HL-60 (cell line): ENCODE measurements around the gene PRSS35.

ENCODE experiments used
- DNase-seq, 2 experiments: peaks; one replicate each; pipeline ENCODE4 v3.0.0-alpha.2; 2010 to 2020; ENCODE audit warnings: low read depth in 1 of 2, low spot score in 1 of 2
- H3K27ac ChIP-seq: fragments of 250-450 bp; sonication (Bioruptor Pico); replicated peaks from 2 replicates; pipeline ENCODE4 v1.5.1; 2020; ENCODE audit warnings: mild to moderate bottlenecking, moderate library complexity
- H3K27me3 ChIP-seq: fragments of 250-450 bp; sonication (Bioruptor Pico); 2 replicates; pipeline ENCODE4 v1.5.1; 2021; ENCODE audit warnings: mild to moderate bottlenecking, moderate library complexity; ENCODE audit not compliant: insufficient read depth, poor library complexity, severe bottlenecking
- H3K4me3 ChIP-seq: replicated peaks from 2 replicates; pipeline ENCODE4 v1.5.1; 2011; ENCODE audit warnings: mild to moderate bottlenecking, control low read depth, low read length; ENCODE audit not compliant: insufficient read depth
- GABPA ChIP-seq: IDR thresholded peaks from 2 replicates; pipeline ENCODE4 v1.6.1; 2012; ENCODE audit warnings: low read depth
- POLR2AphosphoS5 ChIP-seq: IDR thresholded peaks from 2 replicates; pipeline ENCODE4 v1.6.1; 2012; ENCODE audit warnings: low read depth
- SPI1 ChIP-seq: IDR thresholded peaks from 2 replicates; pipeline ENCODE4 v1.6.1; 2012; ENCODE audit warnings: low read depth, mild to moderate bottlenecking, borderline replicate concordance
- TF ChIP-seq, protein P1 (sequence below): IDR thresholded peaks from one replicate; pipeline ENCODE4 v1.5.1; 2011; ENCODE audit warnings: low read length, control low read depth, inconsistent platforms; ENCODE audit not compliant: insufficient read depth
- TF ChIP-seq, protein P2 (sequence below): IDR thresholded peaks from 2 replicates; pipeline ENCODE4 v1.6.1; 2012; ENCODE audit warnings: low read depth; ENCODE audit not compliant: insufficient replicate concordance

Gene PRSS35

DNA sequence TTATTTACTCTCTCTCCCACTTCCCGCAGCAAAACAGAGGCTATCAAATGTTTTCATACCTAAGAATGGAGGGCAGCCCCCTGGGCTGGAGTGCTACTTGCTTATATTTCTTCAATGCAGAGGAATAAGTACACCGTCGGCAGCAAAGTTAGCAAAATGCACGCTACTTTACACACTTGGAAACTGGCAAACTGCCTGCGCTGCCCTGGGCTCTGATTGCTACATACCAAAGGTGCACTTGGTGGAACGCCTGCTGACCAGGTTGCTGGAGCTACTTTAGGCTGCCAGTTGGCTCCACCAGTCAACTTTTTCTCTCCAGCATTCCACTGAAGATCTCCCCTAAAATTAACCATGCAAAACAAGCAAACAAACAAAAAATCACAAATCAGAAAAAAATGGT, 62.4 kb downstream of the PRSS35 start:
- no peak for TF ChIP-seq GABPA
- TF ChIP-seq POLR2AphosphoS5 = no peak
- TF ChIP-seq, protein P1, sequence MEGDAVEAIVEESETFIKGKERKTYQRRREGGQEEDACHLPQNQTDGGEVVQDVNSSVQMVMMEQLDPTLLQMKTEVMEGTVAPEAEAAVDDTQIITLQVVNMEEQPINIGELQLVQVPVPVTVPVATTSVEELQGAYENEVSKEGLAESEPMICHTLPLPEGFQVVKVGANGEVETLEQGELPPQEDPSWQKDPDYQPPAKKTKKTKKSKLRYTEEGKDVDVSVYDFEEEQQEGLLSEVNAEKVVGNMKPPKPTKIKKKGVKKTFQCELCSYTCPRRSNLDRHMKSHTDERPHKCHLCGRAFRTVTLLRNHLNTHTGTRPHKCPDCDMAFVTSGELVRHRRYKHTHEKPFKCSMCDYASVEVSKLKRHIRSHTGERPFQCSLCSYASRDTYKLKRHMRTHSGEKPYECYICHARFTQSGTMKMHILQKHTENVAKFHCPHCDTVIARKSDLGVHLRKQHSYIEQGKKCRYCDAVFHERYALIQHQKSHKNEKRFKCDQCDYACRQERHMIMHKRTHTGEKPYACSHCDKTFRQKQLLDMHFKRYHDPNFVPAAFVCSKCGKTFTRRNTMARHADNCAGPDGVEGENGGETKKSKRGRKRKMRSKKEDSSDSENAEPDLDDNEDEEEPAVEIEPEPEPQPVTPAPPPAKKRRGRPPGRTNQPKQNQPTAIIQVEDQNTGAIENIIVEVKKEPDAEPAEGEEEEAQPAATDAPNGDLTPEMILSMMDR = no peak
- TF ChIP-seq, protein P2, sequence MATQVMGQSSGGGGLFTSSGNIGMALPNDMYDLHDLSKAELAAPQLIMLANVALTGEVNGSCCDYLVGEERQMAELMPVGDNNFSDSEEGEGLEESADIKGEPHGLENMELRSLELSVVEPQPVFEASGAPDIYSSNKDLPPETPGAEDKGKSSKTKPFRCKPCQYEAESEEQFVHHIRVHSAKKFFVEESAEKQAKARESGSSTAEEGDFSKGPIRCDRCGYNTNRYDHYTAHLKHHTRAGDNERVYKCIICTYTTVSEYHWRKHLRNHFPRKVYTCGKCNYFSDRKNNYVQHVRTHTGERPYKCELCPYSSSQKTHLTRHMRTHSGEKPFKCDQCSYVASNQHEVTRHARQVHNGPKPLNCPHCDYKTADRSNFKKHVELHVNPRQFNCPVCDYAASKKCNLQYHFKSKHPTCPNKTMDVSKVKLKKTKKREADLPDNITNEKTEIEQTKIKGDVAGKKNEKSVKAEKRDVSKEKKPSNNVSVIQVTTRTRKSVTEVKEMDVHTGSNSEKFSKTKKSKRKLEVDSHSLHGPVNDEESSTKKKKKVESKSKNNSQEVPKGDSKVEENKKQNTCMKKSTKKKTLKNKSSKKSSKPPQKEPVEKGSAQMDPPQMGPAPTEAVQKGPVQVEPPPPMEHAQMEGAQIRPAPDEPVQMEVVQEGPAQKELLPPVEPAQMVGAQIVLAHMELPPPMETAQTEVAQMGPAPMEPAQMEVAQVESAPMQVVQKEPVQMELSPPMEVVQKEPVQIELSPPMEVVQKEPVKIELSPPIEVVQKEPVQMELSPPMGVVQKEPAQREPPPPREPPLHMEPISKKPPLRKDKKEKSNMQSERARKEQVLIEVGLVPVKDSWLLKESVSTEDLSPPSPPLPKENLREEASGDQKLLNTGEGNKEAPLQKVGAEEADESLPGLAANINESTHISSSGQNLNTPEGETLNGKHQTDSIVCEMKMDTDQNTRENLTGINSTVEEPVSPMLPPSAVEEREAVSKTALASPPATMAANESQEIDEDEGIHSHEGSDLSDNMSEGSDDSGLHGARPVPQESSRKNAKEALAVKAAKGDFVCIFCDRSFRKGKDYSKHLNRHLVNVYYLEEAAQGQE = no peak
- no peak for TF ChIP-seq SPI1
- Histone ChIP-seq H3K27me3 (no peaks in the 10 kb centered on the region), H3K4me3 (no peak overlapping the region), H3K27ac (no peak overlapping the region)
- DNase-seq = no peak
